Activated CD8-positive, alpha-beta T cell treated with anti-CD3 and anti-CD28 coated beads for 36 hours (primary cell): ENCODE measurements around the gene NDFIP1. TPM values are rescaled to one million over a fixed set of nuclear protein-coding genes. Genes with fewer than 3 reads are reported as not detected.
"Not testable (repeated sequence)": the region's sequence is repeated elsewhere in the genome, so short reads cannot be mapped to it uniquely, and the experiment has no call there.

Experiments used
- ATAC-seq: fragments of 200-7000 bp; cut with Tn5 transposase; one replicate; pipeline ENCODE4 v1.10.0; 2021; ENCODE audit warnings: mild to moderate bottlenecking, moderate library complexity
- CTCF ChIA-PET: fragments of 350-600 bp; sonication (Branson Sonifier 250); formaldehyde crosslinking; loops from one replicate; lab custom pipeline; 2021; ENCODE audit warnings: antibody characterized with exemption; lab: Charles Lee
- POLR2A ChIA-PET: fragments of 350-600 bp; sonication (Branson Sonifier 250); formaldehyde crosslinking; loops from one replicate; lab custom pipeline; 2021; ENCODE audit warnings: antibody characterized with exemption; lab: Charles Lee
- DNase-seq: peaks from one replicate; pipeline ENCODE4 v3.0.0-alpha.2; 2020
- H3K27ac Mint-ChIP-seq: one replicate; pipeline ENCODE4 v1.8.0; 2021; ENCODE audit warnings: mild to moderate bottlenecking, mixed read lengths
- H3K27me3 Mint-ChIP-seq: one replicate; pipeline ENCODE4 v1.8.0; 2021; ENCODE audit warnings: mixed read lengths
- H3K36me3 Mint-ChIP-seq: one replicate; pipeline ENCODE4 v1.8.0; 2021; ENCODE audit warnings: low read depth, mixed read lengths
- H3K4me1 Mint-ChIP-seq: one replicate; pipeline ENCODE4 v1.8.0; 2021; ENCODE audit warnings: low read depth, mixed read lengths
- H3K4me3 Mint-ChIP-seq: one replicate; pipeline ENCODE4 v1.8.0; 2021; ENCODE audit warnings: mild to moderate bottlenecking, moderate library complexity, mixed read lengths
- H3K9me3 Mint-ChIP-seq: one replicate; pipeline ENCODE4 v1.8.0; 2021; ENCODE audit warnings: mixed read lengths
- intact Hi-C: fragments of 100-400 bp; cut with micrococcal nuclease; formaldehyde crosslinking; loops from one replicate; pipeline ENCODE4 v1.10.0; 2022
- total RNA-seq, 2 experiments: library from RNA; stranded (reverse); gene quantifications; one replicate each; pipeline ENCODE4 v1.2.3, GENCODE V29; 2021
- TF ChIP-seq, protein P1 (sequence below): fragments of 200-600 bp; IDR thresholded peaks from one replicate; pipeline ENCODE4 v1.8.0; 2022; ENCODE audit warnings: antibody characterized with exemption, mild to moderate bottlenecking

NDFIP1 gene
- total RNA-seq, 2 experiments from 2014 or later = 93.8 to 96.9 TPM

DNA sequence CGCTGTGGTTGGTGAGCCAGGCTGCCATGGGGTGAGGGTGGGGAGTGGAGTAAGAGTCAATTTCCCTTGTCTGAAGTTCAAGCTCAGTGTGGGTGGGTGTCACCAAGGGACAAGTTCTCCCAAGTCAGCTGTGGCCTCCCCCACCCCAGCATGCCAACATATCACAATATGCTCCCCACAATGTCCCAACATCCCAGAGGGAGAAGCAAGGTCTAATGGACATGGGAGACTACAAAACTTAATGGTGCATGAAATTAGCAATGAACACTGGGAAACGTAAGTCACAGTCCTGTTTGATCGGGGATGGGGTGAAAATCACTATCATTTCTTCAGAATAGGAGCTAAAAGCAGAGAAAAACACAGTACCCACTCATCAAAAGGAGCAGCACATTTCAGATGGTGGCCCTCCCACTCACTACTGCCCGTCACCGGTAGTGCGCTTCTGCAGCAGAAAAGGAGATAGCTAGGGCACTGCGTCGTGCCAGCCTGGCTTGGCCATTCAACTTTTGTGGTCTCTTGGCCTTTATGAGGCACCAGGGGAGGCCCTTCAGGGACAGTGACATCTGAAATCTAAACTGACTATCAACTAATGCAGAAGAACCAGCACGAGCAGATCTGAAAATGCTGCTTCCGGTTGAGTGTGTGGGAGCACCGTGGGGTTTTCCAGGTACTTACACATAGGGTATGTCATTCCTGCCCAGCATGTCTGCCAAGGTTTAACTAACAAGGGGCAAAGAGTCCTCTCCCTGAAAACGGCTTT is 20.5 kb upstream of the NDFIP1 start:
- intact Hi-C loops = no loop called here
- H3K4me3 Mint-ChIP-seq = no peak overlapping the region
- no peaks in the 10 kb centered on the region for H3K9me3 Mint-ChIP-seq
- POLR2A ChIA-PET = interaction anchor here (1.6 kb wide), 1 partner anchor 23 kb away, joined by 5 read pairs; no protein-coding TSS in a partner anchor
- H3K4me1 Mint-ChIP-seq = peaks cover 68% of the 10 kb centered on the region
- no peaks in the 10 kb centered on the region for H3K27me3 Mint-ChIP-seq
- ATAC-seq = peak; percentile 73
- TF ChIP-seq, protein P1, sequence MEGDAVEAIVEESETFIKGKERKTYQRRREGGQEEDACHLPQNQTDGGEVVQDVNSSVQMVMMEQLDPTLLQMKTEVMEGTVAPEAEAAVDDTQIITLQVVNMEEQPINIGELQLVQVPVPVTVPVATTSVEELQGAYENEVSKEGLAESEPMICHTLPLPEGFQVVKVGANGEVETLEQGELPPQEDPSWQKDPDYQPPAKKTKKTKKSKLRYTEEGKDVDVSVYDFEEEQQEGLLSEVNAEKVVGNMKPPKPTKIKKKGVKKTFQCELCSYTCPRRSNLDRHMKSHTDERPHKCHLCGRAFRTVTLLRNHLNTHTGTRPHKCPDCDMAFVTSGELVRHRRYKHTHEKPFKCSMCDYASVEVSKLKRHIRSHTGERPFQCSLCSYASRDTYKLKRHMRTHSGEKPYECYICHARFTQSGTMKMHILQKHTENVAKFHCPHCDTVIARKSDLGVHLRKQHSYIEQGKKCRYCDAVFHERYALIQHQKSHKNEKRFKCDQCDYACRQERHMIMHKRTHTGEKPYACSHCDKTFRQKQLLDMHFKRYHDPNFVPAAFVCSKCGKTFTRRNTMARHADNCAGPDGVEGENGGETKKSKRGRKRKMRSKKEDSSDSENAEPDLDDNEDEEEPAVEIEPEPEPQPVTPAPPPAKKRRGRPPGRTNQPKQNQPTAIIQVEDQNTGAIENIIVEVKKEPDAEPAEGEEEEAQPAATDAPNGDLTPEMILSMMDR = no peak
- no peaks in the 10 kb centered on the region for H3K36me3 Mint-ChIP-seq
- H3K27ac Mint-ChIP-seq = peak overlapping the region; percentile 86
- CTCF ChIA-PET = interaction anchor here (0.8 to 1.3 kb wide), 3 partner anchors 19 to 76 kb away, joined by 3 read pairs; no protein-coding TSS in a partner anchor
- peak; percentile 71 for DNase-seq

DNA sequence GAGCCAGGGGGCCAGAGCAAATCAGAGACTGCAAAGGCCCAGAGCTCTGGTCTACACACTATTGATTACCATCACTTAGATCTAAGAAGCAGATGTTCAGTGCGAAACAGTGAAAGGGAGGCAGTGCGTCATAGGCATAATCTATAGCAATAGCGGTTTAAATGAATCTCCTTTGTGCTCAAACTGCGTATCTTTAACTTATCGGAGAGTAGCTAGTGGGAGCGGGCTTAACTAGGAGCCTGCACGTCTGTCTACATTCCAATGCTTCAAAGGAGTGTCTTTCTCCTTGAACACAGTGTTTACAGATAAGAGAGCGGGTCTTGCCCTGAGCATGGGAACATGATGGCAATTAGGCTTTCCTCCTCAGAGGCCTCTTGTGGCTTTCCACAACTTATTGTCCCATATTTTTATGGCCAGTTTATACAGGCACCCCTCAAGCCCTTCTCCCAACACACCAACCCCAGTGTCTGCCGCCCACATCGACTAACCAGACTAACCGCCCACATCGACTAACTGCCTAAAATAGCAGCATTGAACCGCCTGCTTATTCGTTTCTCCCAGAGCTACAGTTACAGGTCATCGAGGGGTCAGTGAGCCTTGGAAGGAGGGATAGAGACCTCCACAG is 19.6 kb upstream of the NDFIP1 start:
- DNase-seq, H3K27me3 Mint-ChIP-seq, CTCF ChIA-PET, H3K4me3 Mint-ChIP-seq, H3K9me3 Mint-ChIP-seq, H3K36me3 Mint-ChIP-seq, intact Hi-C loops: not testable (repeated sequence)
- Mint-ChIP-seq H3K27ac (peak overlapping the region; percentile 86), H3K4me1 (peaks cover 66% of the 10 kb centered on the region)
- peak; percentile 15 for ATAC-seq
- POLR2A ChIA-PET = interaction anchor here (1.1 to 1.4 kb wide), 2 partner anchors 17 to 21 kb away, joined by 4 read pairs; no protein-coding TSS in a partner anchor

DNA sequence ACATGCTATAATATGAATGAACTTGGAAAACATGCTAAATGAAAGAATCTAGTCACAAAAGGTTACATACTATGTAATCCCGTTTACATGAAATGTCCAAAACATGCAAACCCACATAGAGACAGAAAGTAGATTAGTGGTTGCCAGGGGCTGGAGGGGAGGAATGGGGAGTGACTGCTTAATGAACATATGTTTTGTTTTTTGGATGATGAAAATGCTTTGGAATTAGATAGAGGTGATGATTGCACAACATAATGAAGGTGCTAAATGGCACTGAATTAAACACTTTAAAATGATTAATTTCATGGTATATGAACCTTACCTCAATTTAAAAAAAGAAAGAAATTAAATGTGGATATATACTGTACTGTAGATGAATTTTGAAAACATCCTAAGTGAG is 17.6 kb upstream of the NDFIP1 start:
- POLR2A ChIA-PET = interaction anchor here (1.5 kb wide), 1 partner anchor 75 kb away, joined by 3 read pairs; no protein-coding TSS in a partner anchor
- ATAC-seq = no peak
- intact Hi-C loops = no loop called here
- Mint-ChIP-seq H3K4me1 (peaks cover 81% of the 10 kb centered on the region), H3K9me3 (no peaks in the 10 kb centered on the region), H3K36me3 (no peaks in the 10 kb centered on the region), H3K27me3 (no peaks in the 10 kb centered on the region), H3K27ac (peak overlapping the region; percentile 0), H3K4me3 (no peak overlapping the region)
- TF ChIP-seq, protein P1 = no peak
- DNase-seq = no peak
- CTCF ChIA-PET = interaction anchor here (1.8 kb wide), 1 partner anchor 75 kb away, joined by 6 read pairs; no protein-coding TSS in a partner anchor

DNA sequence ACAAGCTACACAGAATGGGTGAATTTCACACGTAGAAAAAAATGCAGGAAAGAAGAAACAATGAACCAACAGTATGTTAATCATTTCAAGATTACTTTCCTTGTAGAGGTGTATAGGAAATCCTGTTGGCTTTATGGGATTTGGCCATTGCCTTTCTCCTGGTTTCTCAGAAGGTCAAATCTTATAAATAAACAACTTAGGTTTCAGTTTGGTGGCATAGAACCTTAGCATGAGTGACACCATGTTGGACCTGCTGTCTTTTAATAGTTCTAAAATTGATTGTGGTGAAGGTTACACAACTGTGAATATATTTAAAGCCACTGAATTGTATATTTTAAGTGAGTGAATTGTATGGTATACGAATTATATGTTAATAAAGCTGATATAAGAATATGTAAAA is 16.7 kb upstream of the NDFIP1 start:
- Mint-ChIP-seq H3K4me1 (peaks cover 81% of the 10 kb centered on the region), H3K9me3 (no peaks in the 10 kb centered on the region), H3K27me3 (no peaks in the 10 kb centered on the region), H3K27ac (peak overlapping the region; percentile 9), H3K36me3 (no peaks in the 10 kb centered on the region), H3K4me3 (no peak overlapping the region)
- intact Hi-C loops = no loop called here
- TF ChIP-seq, protein P1 = no peak
- ATAC-seq (no peak), DNase-seq (no peak)
- ChIA-PET POLR2A (interaction anchor here (0.9 to 1.5 kb wide), 3 partner anchors 18 to 75 kb away, joined by 3 to 5 read pairs (median 3); no protein-coding TSS in a partner anchor), CTCF (interaction anchor here (1.0 to 1.8 kb wide), 2 partner anchors 44 to 76 kb away, joined by 3 to 6 read pairs; no protein-coding TSS in a partner anchor)

DNA sequence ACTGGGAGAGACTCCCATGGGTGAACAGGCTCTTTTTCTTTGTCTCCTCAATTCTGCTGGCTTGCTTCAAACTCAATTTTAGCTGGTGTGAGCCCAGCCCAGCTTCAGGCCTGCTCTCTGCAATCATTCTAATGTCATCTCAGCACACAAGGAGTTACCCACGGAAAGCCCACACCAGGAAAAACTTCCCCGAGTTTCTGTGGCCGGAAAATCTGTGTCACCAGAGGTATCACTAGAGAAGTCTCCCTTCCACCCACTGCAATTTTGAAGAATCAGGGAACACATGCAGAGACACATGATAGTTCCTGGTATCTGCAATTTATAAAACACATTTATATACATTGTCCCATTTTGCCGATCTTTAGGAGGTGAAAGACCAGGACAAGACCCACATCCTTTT is 13.5 kb upstream of the NDFIP1 start:
- CTCF ChIA-PET = interaction anchor here (0.7 to 3.5 kb wide), 10 partner anchors 8 to 1118 kb away, joined by 3 to 47 read pairs (median 6); partner anchors contain the start of gene GNPDA1
- Mint-ChIP-seq H3K4me1 (peaks cover 79% of the 10 kb centered on the region), H3K27ac (peak overlapping the region; percentile 93), H3K4me3 (peak overlapping the region; percentile 51), H3K9me3 (no peaks in the 10 kb centered on the region), H3K36me3 (no peaks in the 10 kb centered on the region), H3K27me3 (no peaks in the 10 kb centered on the region)
- intact Hi-C loops = loop anchor here (1.0 kb wide), 1 partner anchor 79 kb away; no protein-coding TSS in a partner anchor
- ATAC-seq (peak; percentile 11), DNase-seq (peak; percentile 79)
- POLR2A ChIA-PET = interaction anchor here (1.0 to 3.6 kb wide), 10 partner anchors 8 to 83 kb away, joined by 3 to 39 read pairs (median 5); partner anchors contain the start of genes GNPDA1 and NDFIP1
- TF ChIP-seq, protein P1 = no peak
